Liver (tissue), 9 donors: ENCODE results near the gene SLIT3. TPM values are rescaled to one million over a fixed set of nuclear protein-coding genes. Genes with fewer than 3 reads are reported as not detected.

Experiments
- DNase-seq: peaks from one replicate; pipeline ENCODE4 v3.0.0-alpha.2; 2017; ENCODE audit warnings: low spot score
- H3K27ac ChIP-seq, 2 donors: one replicate each; pipeline ENCODE4 v1.7.0; 2013; ENCODE audit warnings: inconsistent platforms in 2 of 2, low read length in 2 of 2, control low read depth in 1 of 2, low read depth in 1 of 2, mild to moderate bottlenecking in 1 of 2
- H3K27me3 ChIP-seq, 4 donors: one replicate each; pipeline versions ENCODE4 v1.6.1 to v1.7.0; 2013; ENCODE audit warnings: low read length in 3 of 4, inconsistent platforms in 1 of 4, mild to moderate bottlenecking in 1 of 4, moderate library complexity in 1 of 4; ENCODE audit not compliant: control insufficient read depth in 4 of 4, insufficient read depth in 4 of 4
- H3K36me3 ChIP-seq, 4 donors: one replicate each; pipeline versions ENCODE4 v1.6.1 to v1.7.0; 2013; ENCODE audit warnings: low read length in 3 of 4, mild to moderate bottlenecking in 3 of 4, low read depth in 1 of 4, moderate library complexity in 1 of 4; ENCODE audit not compliant: control insufficient read depth in 4 of 4, insufficient read depth in 3 of 4
- H3K4me1 ChIP-seq, 4 donors: one replicate each; pipeline versions ENCODE4 v1.6.1 to v1.7.0; 2013; ENCODE audit warnings: low read length in 3 of 4, mild to moderate bottlenecking in 3 of 4, moderate library complexity in 1 of 4; ENCODE audit not compliant: control insufficient read depth in 4 of 4, insufficient read depth in 4 of 4
- H3K4me3 ChIP-seq, 3 donors: one replicate each; pipeline versions ENCODE4 v1.6.1 to v1.7.0; 2013; ENCODE audit warnings: low read length in 3 of 3, control low read depth in 1 of 3, low read depth in 1 of 3, mild to moderate bottlenecking in 1 of 3
- H3K9ac ChIP-seq, 2 donors: one replicate each; pipeline ENCODE4 v1.7.0; 2013; ENCODE audit warnings: low read length in 2 of 2, mild to moderate bottlenecking in 2 of 2, moderate library complexity in 2 of 2, control low read depth in 1 of 2, low read depth in 1 of 2
- H3K9me3 ChIP-seq, 4 donors: one replicate each; pipeline versions ENCODE4 v1.6.1 to v1.7.0; 2013; ENCODE audit warnings: low read length in 3 of 4; ENCODE audit not compliant: control insufficient read depth in 4 of 4
- EGR1 ChIP-seq, 2 donors: IDR thresholded peaks; 2 replicates each; pipeline ENCODE4 v1.6.1; 2016 to 2018; ENCODE audit warnings: antibody characterized with exemption in 2 of 2, low read depth in 2 of 2
- FOXA1 ChIP-seq: IDR thresholded peaks from 2 replicates; pipeline ENCODE4 v1.6.1; 2016; ENCODE audit warnings: antibody characterized with exemption
- FOXA2 ChIP-seq: IDR thresholded peaks from 2 replicates; pipeline ENCODE4 v1.6.1; 2016; ENCODE audit warnings: antibody characterized with exemption
- GABPA ChIP-seq, 2 donors: IDR thresholded peaks in 1 of 2; conservative IDR thresholded peaks in 1 of 2; 2 replicates each; pipeline ENCODE4 v1.6.1; 2016; ENCODE audit warnings: antibody characterized with exemption in 2 of 2, mild to moderate bottlenecking in 1 of 2, moderate library complexity in 1 of 2
- HNF4A ChIP-seq, 2 donors: conservative IDR thresholded peaks; 2 replicates each; pipeline ENCODE4 v1.6.1; 2016; ENCODE audit warnings: antibody characterized with exemption in 2 of 2, mild to moderate bottlenecking in 2 of 2
- HNF4G ChIP-seq: IDR thresholded peaks from 2 replicates; pipeline ENCODE4 v1.6.1; 2016; ENCODE audit warnings: antibody characterized with exemption
- NR2F2 ChIP-seq: IDR thresholded peaks from 2 replicates; pipeline ENCODE4 v1.6.1; 2016; ENCODE audit warnings: antibody characterized with exemption
- RAD21 ChIP-seq, 2 donors: IDR thresholded peaks; 2 replicates each; pipeline ENCODE4 v1.6.1; 2016; ENCODE audit warnings: antibody characterized with exemption in 2 of 2, mild to moderate bottlenecking in 2 of 2
- RXRA ChIP-seq, 2 donors: IDR thresholded peaks; 2 replicates each; pipeline ENCODE4 v1.6.1; 2017 to 2018; ENCODE audit warnings: antibody characterized with exemption in 2 of 2, mild to moderate bottlenecking in 1 of 2
- TAF1 ChIP-seq: conservative IDR thresholded peaks from 2 replicates; pipeline ENCODE4 v1.6.1; 2016; ENCODE audit warnings: antibody characterized with exemption, mild to moderate bottlenecking
- YY1 ChIP-seq: IDR thresholded peaks from 2 replicates; pipeline ENCODE4 v1.6.1; 2016; ENCODE audit warnings: antibody characterized with exemption, mild to moderate bottlenecking
- WGBS: extraction: QIAGEN DNeasy Blood & Tissue Kit; methylation state at CpG from one replicate; pipeline ENCODE4 v1.1.7; 2013; 5-methylcytosine and 5-hydroxymethylcytosine counted together
- polyA plus RNA-seq, 2 donors: library from polyadenylated mRNA; stranded (reverse) in 1 of 2; unstranded in 1 of 2; fragments of 200-250 nt in 1 of 2; fragments of >200 nt in 1 of 2; fragmentation: Nextera tagmentation in 1 of 2; extraction: Ambion mirVana in 1 of 2; gene quantifications; one replicate each; pipeline versions ENCODE4 v1.2.1 to v1.2.3, GENCODE V29; 2013 to 2015
- total RNA-seq, 2 donors: library from RNA; depleted of rRNA; stranded (reverse); fragments of >200 nt; gene quantifications; one replicate each; pipeline ENCODE4 v1.2.3, GENCODE V29; 2014
- TF ChIP-seq, protein P1 (sequence below): fragments of 150-350 bp; IDR thresholded peaks from 2 replicates; pipeline ENCODE4 v1.5.1; 2017; ENCODE audit warnings: improper control_type of control experiment, low read depth, low read length; ENCODE audit not compliant: missing input control
- TF ChIP-seq, protein P2 (sequence below): IDR thresholded peaks from 2 replicates; pipeline ENCODE4 v1.6.1; 2016; ENCODE audit warnings: antibody characterized with exemption
- TF ChIP-seq, protein P3 (sequence below): IDR thresholded peaks from 2 replicates; pipeline ENCODE4 v1.6.1; 2016; ENCODE audit warnings: antibody characterized with exemption
- TF ChIP-seq, protein P4 (sequence below): IDR thresholded peaks from 2 replicates; pipeline ENCODE4 v1.6.1; 2016; ENCODE audit warnings: antibody characterized with exemption, mild to moderate bottlenecking
- donor health status: healthy.
- donor health status: healthy.
- donor health status: healthy.
- donor health status: healthy.
- donor health status: healthy.

Gene SLIT3
- total and polyA plus RNA-seq, 4 donors: 0.61 to 1.3 (median 0.91) TPM

DNA sequence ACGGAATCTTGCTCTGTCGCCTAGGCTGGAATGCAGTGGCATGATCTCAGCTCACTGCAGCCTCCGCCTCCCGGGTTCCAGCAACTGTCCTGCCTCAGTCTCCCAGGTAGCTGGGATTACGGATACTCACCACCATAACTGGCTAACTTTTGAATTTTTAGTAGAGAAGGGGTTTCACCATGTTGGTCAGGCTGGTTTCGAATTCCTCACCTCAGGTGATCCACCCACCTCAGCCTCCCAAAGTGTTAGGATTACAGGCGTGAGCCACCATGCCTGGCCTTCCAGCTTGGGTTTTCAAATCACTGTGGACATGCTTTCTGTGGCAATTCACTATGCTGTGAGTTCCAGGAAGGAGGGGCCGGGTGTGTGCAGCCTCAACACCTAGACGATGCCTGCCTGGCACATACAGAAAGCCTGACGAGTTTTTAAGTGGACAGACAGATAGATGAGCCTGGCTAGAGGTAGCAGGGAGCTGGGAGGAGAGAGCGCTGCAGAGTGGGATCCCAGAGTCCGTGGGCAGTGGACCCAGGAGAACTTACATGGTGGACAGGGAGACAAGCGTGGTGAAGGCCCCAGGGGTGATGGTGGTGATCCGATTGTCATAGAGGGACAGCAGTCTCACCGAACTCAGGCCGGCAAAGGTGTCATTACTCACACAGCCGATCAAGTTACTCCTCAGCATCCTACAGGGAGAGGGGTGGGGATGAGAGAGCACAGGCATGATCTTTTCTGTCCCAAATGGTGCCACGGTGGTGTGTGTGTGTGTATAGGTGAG is 548.3 kb downstream of the SLIT3 start:
- no peak overlapping the region for H3K9ac ChIP-seq
- H3K4me3 ChIP-seq: no peak overlapping the region
- H3K36me3 ChIP-seq: no peaks in the 10 kb centered on the region
- WGBS: 82% methylated on average over 18 of the region's 18 CpGs
- TF ChIP-seq EGR1 (IDR thresholded peaks at IDR 0.05; ENCODE audit: low read depth in 2 of 2) (no peak), RXRA (IDR thresholded peaks at IDR 0.05) (no peak), YY1 (no peak), TAF1 (no peak), GABPA (IDR thresholded peaks at IDR 0.05 in 1 of 2, conservative IDR thresholded peaks at IDR 0.05 in 1 of 2) (no peak), FOXA2 (no peak), HNF4G (no peak)
- H3K9me3 ChIP-seq: no peaks in the 10 kb centered on the region
- H3K4me1 ChIP-seq: no peaks in the 10 kb centered on the region
- peak; percentile 24 for DNase-seq
- no peaks in the 10 kb centered on the region for H3K27me3 ChIP-seq
- no peak overlapping the region for H3K27ac ChIP-seq

DNA sequence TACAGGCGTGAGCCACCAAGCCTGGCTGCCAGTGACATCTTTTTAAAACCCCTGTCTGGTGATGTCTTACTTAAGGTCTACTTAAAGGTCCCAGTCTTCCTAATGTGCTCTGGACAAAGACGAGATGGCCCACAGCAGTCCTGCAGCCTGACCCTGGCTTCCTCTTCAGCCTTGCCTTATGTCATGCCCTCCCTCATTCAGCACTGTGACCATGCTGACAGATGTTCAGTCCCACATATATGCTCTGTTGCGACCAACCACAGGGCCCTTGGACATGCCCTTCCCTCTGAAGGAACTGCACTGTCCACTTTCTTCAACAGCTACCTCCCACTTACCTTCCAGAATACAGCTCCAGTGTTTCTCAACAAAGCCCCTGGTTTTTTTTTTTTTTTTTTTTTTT is 548.9 kb downstream of the SLIT3 start:
- peak; percentile 25 for DNase-seq
- H3K36me3 ChIP-seq: no peaks in the 10 kb centered on the region
- no peaks in the 10 kb centered on the region for H3K4me1 ChIP-seq
- 82% methylated on average over 3 of the region's 3 CpGs for WGBS
- no peaks in the 10 kb centered on the region for H3K27me3 ChIP-seq
- no peak overlapping the region for H3K4me3 ChIP-seq
- no peak overlapping the region for H3K27ac ChIP-seq
- no peak for TF ChIP-seq NR2F2
- TF ChIP-seq RAD21 (IDR thresholded peaks at IDR 0.05): no peak
- TF ChIP-seq, protein P1, sequence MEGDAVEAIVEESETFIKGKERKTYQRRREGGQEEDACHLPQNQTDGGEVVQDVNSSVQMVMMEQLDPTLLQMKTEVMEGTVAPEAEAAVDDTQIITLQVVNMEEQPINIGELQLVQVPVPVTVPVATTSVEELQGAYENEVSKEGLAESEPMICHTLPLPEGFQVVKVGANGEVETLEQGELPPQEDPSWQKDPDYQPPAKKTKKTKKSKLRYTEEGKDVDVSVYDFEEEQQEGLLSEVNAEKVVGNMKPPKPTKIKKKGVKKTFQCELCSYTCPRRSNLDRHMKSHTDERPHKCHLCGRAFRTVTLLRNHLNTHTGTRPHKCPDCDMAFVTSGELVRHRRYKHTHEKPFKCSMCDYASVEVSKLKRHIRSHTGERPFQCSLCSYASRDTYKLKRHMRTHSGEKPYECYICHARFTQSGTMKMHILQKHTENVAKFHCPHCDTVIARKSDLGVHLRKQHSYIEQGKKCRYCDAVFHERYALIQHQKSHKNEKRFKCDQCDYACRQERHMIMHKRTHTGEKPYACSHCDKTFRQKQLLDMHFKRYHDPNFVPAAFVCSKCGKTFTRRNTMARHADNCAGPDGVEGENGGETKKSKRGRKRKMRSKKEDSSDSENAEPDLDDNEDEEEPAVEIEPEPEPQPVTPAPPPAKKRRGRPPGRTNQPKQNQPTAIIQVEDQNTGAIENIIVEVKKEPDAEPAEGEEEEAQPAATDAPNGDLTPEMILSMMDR: no peak
- no peak for TF ChIP-seq HNF4G
- no peak for TF ChIP-seq FOXA1
- TF ChIP-seq GABPA (IDR thresholded peaks at IDR 0.05 in 1 of 2, conservative IDR thresholded peaks at IDR 0.05 in 1 of 2): no peak
- TF ChIP-seq, protein P2, sequence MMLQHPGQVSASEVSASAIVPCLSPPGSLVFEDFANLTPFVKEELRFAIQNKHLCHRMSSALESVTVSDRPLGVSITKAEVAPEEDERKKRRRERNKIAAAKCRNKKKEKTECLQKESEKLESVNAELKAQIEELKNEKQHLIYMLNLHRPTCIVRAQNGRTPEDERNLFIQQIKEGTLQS: no peak
- TF ChIP-seq TAF1: no peak
- no peak for TF ChIP-seq HNF4A (conservative IDR thresholded peaks at IDR 0.05)
- no peak for TF ChIP-seq FOXA2
- H3K9ac ChIP-seq: no peak overlapping the region
- no peaks in the 10 kb centered on the region for H3K9me3 ChIP-seq

DNA sequence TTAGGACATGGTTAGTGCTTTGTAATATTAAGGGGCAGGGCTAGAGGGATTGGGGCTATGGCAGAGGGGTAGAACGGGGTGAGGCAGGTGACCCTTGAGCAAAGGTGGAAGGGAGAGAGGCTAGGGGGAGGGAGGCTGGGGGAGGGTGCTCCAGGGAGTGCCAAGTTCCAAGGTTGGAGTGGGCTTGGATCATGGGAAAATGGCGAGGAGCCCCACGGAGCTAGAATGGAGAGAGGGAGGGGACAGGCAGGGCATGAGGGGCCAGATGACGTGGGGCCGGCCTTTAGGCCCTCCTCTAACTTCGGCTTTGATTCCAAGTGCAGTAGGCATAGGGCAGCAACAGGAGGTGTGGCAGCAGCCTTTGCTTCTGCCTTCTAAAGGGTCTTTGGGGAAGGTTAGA is 550.0 kb downstream of the SLIT3 start:
- Histone ChIP-seq H3K36me3 (no peaks in the 10 kb centered on the region), H3K4me1 (no peaks in the 10 kb centered on the region), H3K4me3 (no peak overlapping the region), H3K9me3 (no peaks in the 10 kb centered on the region), H3K27ac (no peak overlapping the region), H3K27me3 (no peaks in the 10 kb centered on the region), H3K9ac (no peak overlapping the region)
- 69% methylated on average over 6 of the region's 6 CpGs for WGBS
- TF ChIP-seq, protein P2: no peak
- TF ChIP-seq GABPA (IDR thresholded peaks at IDR 0.05 in 1 of 2, conservative IDR thresholded peaks at IDR 0.05 in 1 of 2) (no peak), FOXA1 (no peak)
- TF ChIP-seq, protein P3, sequence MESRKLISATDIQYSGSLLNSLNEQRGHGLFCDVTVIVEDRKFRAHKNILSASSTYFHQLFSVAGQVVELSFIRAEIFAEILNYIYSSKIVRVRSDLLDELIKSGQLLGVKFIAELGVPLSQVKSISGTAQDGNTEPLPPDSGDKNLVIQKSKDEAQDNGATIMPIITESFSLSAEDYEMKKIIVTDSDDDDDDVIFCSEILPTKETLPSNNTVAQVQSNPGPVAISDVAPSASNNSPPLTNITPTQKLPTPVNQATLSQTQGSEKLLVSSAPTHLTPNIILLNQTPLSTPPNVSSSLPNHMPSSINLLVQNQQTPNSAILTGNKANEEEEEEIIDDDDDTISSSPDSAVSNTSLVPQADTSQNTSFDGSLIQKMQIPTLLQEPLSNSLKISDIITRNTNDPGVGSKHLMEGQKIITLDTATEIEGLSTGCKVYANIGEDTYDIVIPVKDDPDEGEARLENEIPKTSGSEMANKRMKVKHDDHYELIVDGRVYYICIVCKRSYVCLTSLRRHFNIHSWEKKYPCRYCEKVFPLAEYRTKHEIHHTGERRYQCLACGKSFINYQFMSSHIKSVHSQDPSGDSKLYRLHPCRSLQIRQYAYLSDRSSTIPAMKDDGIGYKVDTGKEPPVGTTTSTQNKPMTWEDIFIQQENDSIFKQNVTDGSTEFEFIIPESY: no peak
- TF ChIP-seq, protein P4, sequence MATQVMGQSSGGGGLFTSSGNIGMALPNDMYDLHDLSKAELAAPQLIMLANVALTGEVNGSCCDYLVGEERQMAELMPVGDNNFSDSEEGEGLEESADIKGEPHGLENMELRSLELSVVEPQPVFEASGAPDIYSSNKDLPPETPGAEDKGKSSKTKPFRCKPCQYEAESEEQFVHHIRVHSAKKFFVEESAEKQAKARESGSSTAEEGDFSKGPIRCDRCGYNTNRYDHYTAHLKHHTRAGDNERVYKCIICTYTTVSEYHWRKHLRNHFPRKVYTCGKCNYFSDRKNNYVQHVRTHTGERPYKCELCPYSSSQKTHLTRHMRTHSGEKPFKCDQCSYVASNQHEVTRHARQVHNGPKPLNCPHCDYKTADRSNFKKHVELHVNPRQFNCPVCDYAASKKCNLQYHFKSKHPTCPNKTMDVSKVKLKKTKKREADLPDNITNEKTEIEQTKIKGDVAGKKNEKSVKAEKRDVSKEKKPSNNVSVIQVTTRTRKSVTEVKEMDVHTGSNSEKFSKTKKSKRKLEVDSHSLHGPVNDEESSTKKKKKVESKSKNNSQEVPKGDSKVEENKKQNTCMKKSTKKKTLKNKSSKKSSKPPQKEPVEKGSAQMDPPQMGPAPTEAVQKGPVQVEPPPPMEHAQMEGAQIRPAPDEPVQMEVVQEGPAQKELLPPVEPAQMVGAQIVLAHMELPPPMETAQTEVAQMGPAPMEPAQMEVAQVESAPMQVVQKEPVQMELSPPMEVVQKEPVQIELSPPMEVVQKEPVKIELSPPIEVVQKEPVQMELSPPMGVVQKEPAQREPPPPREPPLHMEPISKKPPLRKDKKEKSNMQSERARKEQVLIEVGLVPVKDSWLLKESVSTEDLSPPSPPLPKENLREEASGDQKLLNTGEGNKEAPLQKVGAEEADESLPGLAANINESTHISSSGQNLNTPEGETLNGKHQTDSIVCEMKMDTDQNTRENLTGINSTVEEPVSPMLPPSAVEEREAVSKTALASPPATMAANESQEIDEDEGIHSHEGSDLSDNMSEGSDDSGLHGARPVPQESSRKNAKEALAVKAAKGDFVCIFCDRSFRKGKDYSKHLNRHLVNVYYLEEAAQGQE: no peak
- no peak for DNase-seq
